Astrocyte (in vitro differentiated cells and primary cell): ENCODE data around the gene AK9. TPM values are rescaled to one million over a fixed set of nuclear protein-coding genes. Genes with fewer than 3 reads are reported as not detected.

Source experiments
- DNase-seq: peaks from one replicate; pipeline ENCODE4 v3.0.0-alpha.2; 2010; ENCODE audit warnings: low read depth
- FAIRE-seq: peaks from 2 replicates; lab custom pipeline; 2011; peaks lifted over from hg19 to GRCh38; lab: Jason Lieb, UNC
- H2AFZ ChIP-seq: 2 replicates; pipeline ENCODE4 v1.6.0; 2012; ENCODE audit warnings: low read depth, low read length, inconsistent platforms
- H3K27ac ChIP-seq: 2 replicates; pipeline ENCODE4 v1.5.1; 2011; ENCODE audit warnings: low read depth, low read length, inconsistent platforms
- H3K27me3 ChIP-seq: 2 replicates; pipeline ENCODE4 v1.6.0; 2011; ENCODE audit warnings: low read length, inconsistent platforms; ENCODE audit not compliant: insufficient read depth
- H3K36me3 ChIP-seq: 2 replicates; pipeline ENCODE4 v1.5.1; 2011; ENCODE audit warnings: low read length, inconsistent platforms; ENCODE audit not compliant: insufficient read depth
- H3K4me1 ChIP-seq: 2 replicates; pipeline ENCODE4 v1.5.1; 2011; ENCODE audit warnings: low read length, inconsistent platforms; ENCODE audit not compliant: insufficient read depth
- H3K4me2 ChIP-seq: 2 replicates; pipeline ENCODE4 v1.6.0; 2012; ENCODE audit warnings: low read length, inconsistent platforms
- H3K4me3 ChIP-seq: 2 replicates; pipeline ENCODE4 v1.5.1; 2011; ENCODE audit warnings: low read depth, mild to moderate bottlenecking, low read length, inconsistent platforms; ENCODE audit not compliant: insufficient read depth
- H3K79me2 ChIP-seq: 2 replicates; pipeline ENCODE4 v1.6.0; 2012; ENCODE audit warnings: mild to moderate bottlenecking, low read length, inconsistent platforms; ENCODE audit not compliant: insufficient read depth
- H3K9ac ChIP-seq: 2 replicates; pipeline ENCODE4 v1.6.0; 2012; ENCODE audit warnings: mild to moderate bottlenecking, low read length, inconsistent platforms
- H3K9me3 ChIP-seq: 2 replicates; pipeline ENCODE4 v1.5.1; 2012; ENCODE audit warnings: low read depth, mild to moderate bottlenecking, low read length, inconsistent platforms; ENCODE audit not compliant: insufficient read depth
- H4K20me1 ChIP-seq: 2 replicates; pipeline ENCODE4 v1.6.0; 2012; ENCODE audit warnings: low read length, inconsistent platforms; ENCODE audit not compliant: insufficient read depth
- H3K27ac Mint-ChIP-seq: one replicate; pipeline ENCODE4 v1.8.0; 2021; ENCODE audit warnings: mild to moderate bottlenecking, mixed read lengths; ENCODE audit not compliant: unreplicated experiment
- H3K27me3 Mint-ChIP-seq: one replicate; pipeline ENCODE4 v1.8.0; 2021; ENCODE audit warnings: low read depth, mixed read lengths; ENCODE audit not compliant: unreplicated experiment
- H3K36me3 Mint-ChIP-seq: one replicate; pipeline ENCODE4 v1.8.0; 2021; ENCODE audit warnings: low read depth, mixed read lengths; ENCODE audit not compliant: unreplicated experiment
- H3K4me1 Mint-ChIP-seq: one replicate; pipeline ENCODE4 v1.8.0; 2021; ENCODE audit warnings: low read depth, mixed read lengths; ENCODE audit not compliant: unreplicated experiment
- H3K4me3 Mint-ChIP-seq: one replicate; pipeline ENCODE4 v1.8.0; 2021; ENCODE audit warnings: mild to moderate bottlenecking, moderate library complexity, mixed read lengths; ENCODE audit not compliant: unreplicated experiment
- H3K9me3 Mint-ChIP-seq: one replicate; pipeline ENCODE4 v1.8.0; 2021; ENCODE audit warnings: mild to moderate bottlenecking, mixed read lengths; ENCODE audit not compliant: unreplicated experiment
- EZH2 ChIP-seq: IDR thresholded peaks from 2 replicates; pipeline ENCODE4 v1.6.1; 2012; ENCODE audit warnings: mild to moderate bottlenecking, low read length, inconsistent platforms; ENCODE audit not compliant: insufficient read depth
- total RNA-seq: library from RNA; stranded (reverse); gene quantifications from 2 replicates; pipeline ENCODE4 v1.2.1, GENCODE V29; 2021
- TF ChIP-seq, protein P1 (sequence below): IDR thresholded peaks from 2 replicates; pipeline ENCODE4 v1.5.1; 2011; ENCODE audit warnings: low read depth, mild to moderate bottlenecking, inconsistent platforms, low read length, moderate library complexity; ENCODE audit not compliant: insufficient read depth

The AK9 gene
- total RNA-seq, 1 donor from 2014 or later = 3.4 TPM

DNA sequence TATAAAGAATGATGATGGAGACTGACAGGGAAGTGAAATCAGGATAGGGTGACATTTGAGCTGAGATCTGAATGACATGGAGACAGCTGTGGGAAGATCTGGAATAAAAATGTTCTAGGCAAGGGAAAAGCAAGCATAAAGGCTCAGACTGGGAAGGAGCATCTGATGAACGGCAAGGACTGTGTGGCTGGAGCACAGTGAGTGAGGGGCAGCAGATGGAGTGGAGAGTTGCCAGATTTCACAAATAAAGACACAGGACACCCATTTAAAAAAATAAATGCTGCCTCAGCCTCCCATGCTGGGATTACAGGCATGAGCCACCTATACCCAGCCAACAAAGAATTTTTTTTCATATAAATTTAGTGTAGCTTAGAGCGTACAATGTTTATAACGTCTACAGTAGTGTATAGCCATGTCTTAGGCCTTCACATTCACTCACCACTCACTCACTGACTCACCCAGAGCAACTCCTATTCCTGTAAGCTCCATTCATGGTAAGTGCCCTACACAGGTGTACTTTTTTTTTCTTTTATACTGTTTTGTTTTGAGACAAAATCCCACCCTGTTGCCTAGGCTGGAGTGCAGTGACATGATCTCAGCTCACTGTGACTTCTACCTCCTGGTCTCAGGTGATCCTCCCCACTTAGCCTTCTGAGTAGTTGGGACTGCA, 205.6 kb downstream of the AK9 start:
- Mint-ChIP-seq H3K4me3 (no peak overlapping the region), H3K9me3 (no peaks in the 10 kb centered on the region), H3K36me3 (peaks cover 2% of the 10 kb centered on the region), H3K27me3 (no peaks in the 10 kb centered on the region), H3K4me1 (no peaks in the 10 kb centered on the region), H3K27ac (no peak overlapping the region)
- peaks cover 3% of the 10 kb centered on the region for H3K27me3 ChIP-seq
- H3K4me2 ChIP-seq = no peak overlapping the region
- peaks cover 23% of the 10 kb centered on the region for H3K79me2 ChIP-seq
- DNase-seq (no peak), FAIRE-seq (no peak)
- H3K9me3 ChIP-seq = no peaks in the 10 kb centered on the region
- H3K36me3 ChIP-seq = peaks cover 11% of the 10 kb centered on the region
- no peak for TF ChIP-seq EZH2
- TF ChIP-seq, protein P1, sequence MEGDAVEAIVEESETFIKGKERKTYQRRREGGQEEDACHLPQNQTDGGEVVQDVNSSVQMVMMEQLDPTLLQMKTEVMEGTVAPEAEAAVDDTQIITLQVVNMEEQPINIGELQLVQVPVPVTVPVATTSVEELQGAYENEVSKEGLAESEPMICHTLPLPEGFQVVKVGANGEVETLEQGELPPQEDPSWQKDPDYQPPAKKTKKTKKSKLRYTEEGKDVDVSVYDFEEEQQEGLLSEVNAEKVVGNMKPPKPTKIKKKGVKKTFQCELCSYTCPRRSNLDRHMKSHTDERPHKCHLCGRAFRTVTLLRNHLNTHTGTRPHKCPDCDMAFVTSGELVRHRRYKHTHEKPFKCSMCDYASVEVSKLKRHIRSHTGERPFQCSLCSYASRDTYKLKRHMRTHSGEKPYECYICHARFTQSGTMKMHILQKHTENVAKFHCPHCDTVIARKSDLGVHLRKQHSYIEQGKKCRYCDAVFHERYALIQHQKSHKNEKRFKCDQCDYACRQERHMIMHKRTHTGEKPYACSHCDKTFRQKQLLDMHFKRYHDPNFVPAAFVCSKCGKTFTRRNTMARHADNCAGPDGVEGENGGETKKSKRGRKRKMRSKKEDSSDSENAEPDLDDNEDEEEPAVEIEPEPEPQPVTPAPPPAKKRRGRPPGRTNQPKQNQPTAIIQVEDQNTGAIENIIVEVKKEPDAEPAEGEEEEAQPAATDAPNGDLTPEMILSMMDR = no peak
- H4K20me1 ChIP-seq = peaks cover 4% of the 10 kb centered on the region
- H2AFZ ChIP-seq = no peak overlapping the region
- peaks cover 5% of the 10 kb centered on the region for H3K4me1 ChIP-seq
- no peak overlapping the region for H3K27ac ChIP-seq
- H3K4me3 ChIP-seq = no peak overlapping the region
- no peak overlapping the region for H3K9ac ChIP-seq

DNA sequence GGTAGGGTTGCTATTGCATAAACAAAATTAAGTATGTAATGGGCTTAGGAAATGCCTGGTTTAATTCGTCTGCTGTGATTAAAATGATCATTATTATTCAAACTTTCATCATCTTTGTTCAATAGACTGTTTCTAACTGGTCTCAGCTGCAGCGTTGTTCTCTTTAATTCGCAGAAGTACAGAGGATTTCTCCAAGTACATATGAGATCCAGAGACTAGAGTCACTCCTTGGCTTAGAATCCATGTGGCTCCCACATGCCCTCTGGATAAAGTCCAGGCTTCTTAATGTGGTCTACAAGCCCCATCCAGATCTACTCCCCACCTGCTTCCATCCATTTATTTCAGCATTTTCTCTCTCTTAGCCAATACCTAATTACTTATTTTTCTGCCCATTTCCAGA, 206.9 kb downstream of the AK9 start:
- TF ChIP-seq, protein P1 = no peak
- no peak for TF ChIP-seq EZH2
- Histone ChIP-seq H3K36me3 (peaks cover 13% of the 10 kb centered on the region), H4K20me1 (peaks cover 7% of the 10 kb centered on the region), H3K4me2 (peak overlapping the region; percentile 82), H3K27me3 (peaks cover 3% of the 10 kb centered on the region), H3K9ac (peak overlapping the region; percentile 34), H3K79me2 (peaks cover 33% of the 10 kb centered on the region), H2AFZ (peak overlapping the region; percentile 81), H3K4me1 (peaks cover 9% of the 10 kb centered on the region), H3K9me3 (no peaks in the 10 kb centered on the region), H3K27ac (no peak overlapping the region), H3K4me3 (peak overlapping the region; percentile 67)
- Mint-ChIP-seq H3K4me3 (peak overlapping the region; percentile 81), H3K27me3 (no peaks in the 10 kb centered on the region), H3K4me1 (peaks cover 3% of the 10 kb centered on the region), H3K27ac (no peak overlapping the region), H3K9me3 (no peaks in the 10 kb centered on the region), H3K36me3 (peaks cover 2% of the 10 kb centered on the region)
- FAIRE-seq (no peak), DNase-seq (peak; percentile 12)

DNA sequence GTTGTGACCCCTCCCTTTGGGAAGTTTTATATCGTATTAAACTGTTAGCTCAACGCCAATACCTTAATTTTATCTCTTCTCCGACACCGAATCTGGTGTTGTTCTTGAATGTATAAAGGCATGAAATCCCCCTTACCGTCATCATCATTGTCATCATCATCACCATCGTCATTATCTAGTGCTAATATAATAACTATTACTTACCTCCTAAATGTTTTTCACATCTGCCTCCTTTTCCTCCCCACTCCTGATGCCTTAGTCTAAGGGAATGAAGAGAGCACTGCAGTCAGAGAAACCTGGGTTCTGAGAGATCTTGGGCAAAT, 207.3 kb downstream of the AK9 start:
- no peak overlapping the region for H3K27ac ChIP-seq
- peaks cover 12% of the 10 kb centered on the region for H3K4me1 ChIP-seq
- no peak for TF ChIP-seq EZH2
- TF ChIP-seq, protein P1 = no peak
- H3K36me3 Mint-ChIP-seq = peaks cover 2% of the 10 kb centered on the region
- FAIRE-seq = no peak
- no peaks in the 10 kb centered on the region for H3K27me3 Mint-ChIP-seq
- peak overlapping the region; percentile 34 for H3K9ac ChIP-seq
- peaks cover 13% of the 10 kb centered on the region for H3K36me3 ChIP-seq
- peaks cover 10% of the 10 kb centered on the region for H4K20me1 ChIP-seq
- DNase-seq = peak; percentile 15
- H3K4me2 ChIP-seq = peak overlapping the region; percentile 82
- H3K4me3 Mint-ChIP-seq = peak overlapping the region; percentile 81
- peak overlapping the region; percentile 81 for H2AFZ ChIP-seq
- H3K4me3 ChIP-seq = peak overlapping the region; percentile 67
- H3K9me3 ChIP-seq = no peaks in the 10 kb centered on the region
- H3K27me3 ChIP-seq = peaks cover 3% of the 10 kb centered on the region
- no peak overlapping the region for H3K27ac Mint-ChIP-seq
- H3K79me2 ChIP-seq = peaks cover 37% of the 10 kb centered on the region
- no peaks in the 10 kb centered on the region for H3K9me3 Mint-ChIP-seq
- peaks cover 6% of the 10 kb centered on the region for H3K4me1 Mint-ChIP-seq
